Esophagus squamous epithelium (tissue), 5 donors: ENCODE measurements around the gene LIN7C. TPM values are rescaled to one million over a fixed set of nuclear protein-coding genes. Genes with fewer than 3 reads are reported as not detected.

Source experiments
- DNase-seq: peaks from one replicate; lab custom pipeline; 2025; lab: John Stamatoyannopoulos, UW
- H3K27ac ChIP-seq, 4 donors: fragments of 200-600 bp; sonication (generic); one replicate each; pipeline ENCODE4 v1.5.1; 2016 to 2019; ENCODE audit warnings: mild to moderate bottlenecking in 1 of 4
- H3K27me3 ChIP-seq, 4 donors: fragments of 200-600 bp; sonication (generic); 1 replicate in 3 of 4; 2 replicates in 1 of 4; pipeline versions ENCODE4 v1.5.1 to v1.6.0; 2017 to 2021; ENCODE audit warnings: antibody characterized with exemption in 1 of 4
- H3K36me3 ChIP-seq, 3 donors: fragments of 200-600 bp; sonication (generic); one replicate each; pipeline ENCODE4 v1.5.1; 2016 to 2019
- H3K4me1 ChIP-seq, 3 donors: fragments of 200-600 bp; sonication (generic); one replicate each; pipeline ENCODE4 v1.5.1; 2017 to 2019
- H3K4me3 ChIP-seq, 4 donors: fragments of 200-600 bp; sonication (generic); 1 replicate in 3 of 4; 2 replicates in 1 of 4; pipeline ENCODE4 v1.5.1; 2016 to 2019; ENCODE audit warnings: mild to moderate bottlenecking in 2 of 4, moderate library complexity in 1 of 4
- H3K9me3 ChIP-seq, 3 donors: fragments of 200-600 bp; sonication (generic); one replicate each; pipeline ENCODE4 v1.5.1; 2016 to 2019
- CTCF ChIP-seq, 6 experiments: fragments of 450-650 bp in 4 of 6; fragments of 200-600 bp in 2 of 6; sonication (generic) in 2 of 6; IDR thresholded peaks; one replicate each; pipeline ENCODE4 v1.5.1; 2016 to 2019; ENCODE audit warnings: antibody characterized with exemption in 6 of 6, mild to moderate bottlenecking in 4 of 6, moderate library complexity in 4 of 6
- POLR2A ChIP-seq, 4 donors: fragments of 450-650 bp; IDR thresholded peaks; one replicate each; pipeline ENCODE4 v1.6.1; 2017; ENCODE audit warnings: antibody characterized with exemption in 4 of 4, mild to moderate bottlenecking in 4 of 4, moderate library complexity in 3 of 4
- WGBS, 2 donors: methylation state at CpG; one replicate each; pipeline ENCODE4 v1.1.5; 2018; 5-methylcytosine and 5-hydroxymethylcytosine counted together
- intact Hi-C: fragments of 100-400 bp; cut with DNase I; formaldehyde crosslinking; loops from one replicate; pipeline ENCODE4 v1.15.0; 2022
- total RNA-seq, 4 donors: library from RNA; depleted of rRNA; stranded (reverse); fragments of >200 nt; gene quantifications; one replicate each; pipeline ENCODE4 v1.1.0, GENCODE V29; 2016
- donor health status: DM: yes; HTN: yes; CAD: no.

LIN7C gene
- total RNA-seq, 4 donors from 2014 or later = 30.4 to 50.3 (median 47.3) TPM

DNA sequence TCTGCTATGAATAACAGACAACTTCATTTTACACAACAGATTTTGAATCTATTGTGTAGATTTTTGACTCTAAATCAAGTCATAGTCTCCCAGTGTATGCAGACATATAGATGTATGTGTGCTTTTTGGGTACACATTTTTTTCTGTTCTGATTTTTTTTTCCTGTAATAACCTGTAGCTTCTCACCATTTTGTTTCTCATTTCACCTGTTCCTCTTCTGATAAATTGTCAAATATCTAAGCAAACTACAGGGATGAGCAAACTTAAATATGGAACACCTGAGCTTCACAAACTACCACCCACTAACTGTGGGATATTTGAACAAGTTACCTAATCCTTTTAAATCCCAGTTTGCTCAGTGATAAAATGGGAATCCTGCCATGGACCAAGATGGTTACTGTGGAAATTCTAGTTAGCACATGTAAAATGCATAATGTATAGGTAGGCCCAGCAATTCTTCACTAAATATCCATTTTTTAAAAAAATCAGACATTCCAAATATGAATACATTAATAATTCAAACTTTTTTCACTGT is 49.7 kb downstream of the LIN7C start:
- Histone ChIP-seq H3K27ac (peak overlapping the region in 1 of 4 donors; percentile 6), H3K9me3 (no peaks in the 10 kb centered on the region), H3K36me3 (no peaks in the 10 kb centered on the region), H3K4me3 (no peak overlapping the region), H3K4me1 (peaks cover 0 to 68% (median 4%) of the 10 kb centered on the region in 3 donors), H3K27me3 (no peaks in the 10 kb centered on the region)
- DNase-seq = no peak
- intact Hi-C loops = no loop called here
- TF ChIP-seq POLR2A (IDR thresholded peaks at IDR 0.05) (no peak), CTCF (IDR thresholded peaks at IDR 0.05) (no peak)

GRCh38 chr11:27456140-27456794 is 50.3 kb downstream of the LIN7C start:
- no peaks in the 10 kb centered on the region for H3K27me3 ChIP-seq

DNA sequence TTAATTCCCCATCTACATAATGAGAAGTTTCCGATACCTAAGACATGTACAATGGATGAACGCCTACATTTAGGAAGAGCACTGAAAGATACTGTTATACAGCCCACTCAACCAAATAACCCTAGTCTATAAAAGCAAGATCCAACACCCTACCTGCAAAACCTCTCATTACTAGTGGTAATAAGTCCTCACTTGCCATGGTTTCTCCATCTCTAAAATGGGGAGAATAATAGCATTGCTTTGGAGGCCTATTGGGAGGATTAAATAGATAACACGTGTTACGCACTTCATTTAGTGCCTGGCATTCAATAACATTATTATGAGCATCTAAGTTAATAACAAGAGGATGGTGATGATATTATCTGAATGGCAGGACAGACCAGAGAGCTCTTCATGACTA is 50.9 kb downstream of the LIN7C start:
- 91 to 94% methylated on average over 4 of the region's 4 CpGs for WGBS, 2 donors
- TF ChIP-seq CTCF (IDR thresholded peaks at IDR 0.05) = no peak
- no peak for TF ChIP-seq POLR2A (IDR thresholded peaks at IDR 0.05)
- no peak for DNase-seq
- intact Hi-C loops = no loop called here
- no peaks in the 10 kb centered on the region for H3K27me3 ChIP-seq
- H3K4me3 ChIP-seq = no peak overlapping the region
- no peaks in the 10 kb centered on the region for H3K9me3 ChIP-seq
- H3K4me1 ChIP-seq = peaks cover 0 to 80% (median 4%) of the 10 kb centered on the region in 3 donors
- H3K27ac ChIP-seq = peak overlapping the region in 1 of 4 donors; percentile 6
- no peaks in the 10 kb centered on the region for H3K36me3 ChIP-seq

More at GRCh38 chr11:27456140-27456794, 50.3 kb downstream of the LIN7C start:
- TF ChIP-seq POLR2A (IDR thresholded peaks at IDR 0.05) (no peak), CTCF (IDR thresholded peaks at IDR 0.05) (no peak)
- Histone ChIP-seq H3K36me3 (no peaks in the 10 kb centered on the region), H3K4me1 (peaks cover 0 to 74% (median 4%) of the 10 kb centered on the region in 3 donors), H3K27ac (peak overlapping the region in 1 of 4 donors; percentile 6), H3K9me3 (no peaks in the 10 kb centered on the region), H3K4me3 (no peak overlapping the region)
- intact Hi-C loops = no loop called here
- WGBS, 2 donors = 27 to 37% methylated on average over 2 of the region's 2 CpGs
- no peak for DNase-seq

DNA sequence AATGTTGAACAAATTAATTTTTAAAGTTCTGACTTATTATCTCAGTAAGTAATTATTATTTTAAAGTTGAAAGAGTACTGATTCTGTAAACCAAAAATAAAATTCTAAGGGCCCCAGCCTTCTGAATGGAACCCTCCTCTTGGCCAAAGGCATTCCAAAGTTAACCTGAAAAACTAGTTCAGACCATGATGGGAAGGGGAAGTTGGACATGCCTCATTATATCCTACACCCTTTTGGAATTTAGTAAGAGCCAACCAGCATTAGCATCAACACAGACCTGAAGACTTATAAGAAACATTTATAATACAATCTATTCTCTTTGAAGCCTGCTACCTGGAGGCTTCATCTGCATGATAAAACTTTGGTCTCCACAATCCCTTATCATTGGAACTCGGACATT is 52.9 kb downstream of the LIN7C start:
- Histone ChIP-seq H3K4me3 (no peak overlapping the region), H3K27ac (peak overlapping the region in 2 of 4 donors; percentile 15 to 33), H3K36me3 (no peaks in the 10 kb centered on the region), H3K4me1 (peaks cover 0 to 77% (median 4%) of the 10 kb centered on the region in 3 donors), H3K27me3 (no peaks in the 10 kb centered on the region), H3K9me3 (no peaks in the 10 kb centered on the region)
- WGBS, 2 donors = 46 to 57% methylated on average over 1 of the region's 1 CpG
- intact Hi-C loops = no loop called here
- TF ChIP-seq POLR2A (IDR thresholded peaks at IDR 0.05) = no peak
- no peak for TF ChIP-seq CTCF (IDR thresholded peaks at IDR 0.05)
- DNase-seq = no peak

GRCh38 chr11:27452147-27452546 is 54.4 kb downstream of the LIN7C start:
- WGBS, 2 donors = 80 to 81% methylated on average over 3 of the region's 3 CpGs
- Histone ChIP-seq H3K4me1 (peaks cover 0 to 79% (median 4%) of the 10 kb centered on the region in 3 donors), H3K9me3 (no peaks in the 10 kb centered on the region), H3K4me3 (no peak overlapping the region), H3K27me3 (no peaks in the 10 kb centered on the region), H3K36me3 (no peaks in the 10 kb centered on the region), H3K27ac (peak overlapping the region in 3 of 4 donors; percentile 6 to 34 (median 32))
- intact Hi-C loops = no loop called here
- no peak for TF ChIP-seq CTCF (IDR thresholded peaks at IDR 0.05)
- no peak for TF ChIP-seq POLR2A (IDR thresholded peaks at IDR 0.05)
- DNase-seq = no peak
